ENCODE measurements around the gene HEATR9. TPM values are rescaled to one million over a fixed set of nuclear protein-coding genes. Genes with fewer than 3 reads are reported as not detected.

The HEATR9 gene
- total RNA-seq, 2 donors from 2014 or later: 0.40 TPM; not detected in 1

- no peak for DNase-seq (ENCODE audit: low spot score)
- intact Hi-C loops (cut with DNase I): no loop called here
- H3K36me3 ChIP-seq: peaks cover 4 to 7% of the 10 kb centered on the region in 2 donors
- peaks cover 3% of the 10 kb centered on the region for H3K4me1 ChIP-seq (replicated peaks)
- H3K4me3 ChIP-seq: no peak overlapping the region
- H3K9me3 ChIP-seq: no peaks in the 10 kb centered on the region
- H3K27me3 ChIP-seq (replicated peaks; ENCODE audit: insufficient read depth): no peaks in the 10 kb centered on the region
- WGBS: 42% methylated on average over 2 of the region's 2 CpGs
- peak overlapping the region in 1 of 2 donors; percentile 60 for H3K27ac ChIP-seq
- TF ChIP-seq POLR2AphosphoS5 (IDR thresholded peaks at IDR 0.05) (peak; percentile 50), POLR2A (IDR thresholded peaks at IDR 0.05) (no peak)
Observed at GRCh38 chr17:35821308-35821707, 47.4 kb downstream of the HEATR9 start.

- peaks cover 5% of the 10 kb centered on the region for H3K4me1 ChIP-seq (replicated peaks)
- H3K27me3 ChIP-seq (replicated peaks; ENCODE audit: insufficient read depth): no peaks in the 10 kb centered on the region
- 39% methylated on average over 1 of the region's 1 CpG for WGBS
- no peak for DNase-seq (ENCODE audit: low spot score)
- intact Hi-C loops (cut with DNase I): no loop called here
- peaks cover 4 to 7% of the 10 kb centered on the region in 2 donors for H3K36me3 ChIP-seq
- no peaks in the 10 kb centered on the region for H3K9me3 ChIP-seq
- TF ChIP-seq CTCF (IDR thresholded peaks at IDR 0.05): no peak
- TF ChIP-seq POLR2AphosphoS5 (IDR thresholded peaks at IDR 0.05): no peak
- TF ChIP-seq POLR2A (IDR thresholded peaks at IDR 0.05): no peak
- H3K27ac ChIP-seq: peak overlapping the region in 1 of 2 donors; percentile 60
- no peak overlapping the region for H3K4me3 ChIP-seq
Observed at GRCh38 chr17:35819455-35819854, 49.2 kb downstream of the HEATR9 start.

DNA sequence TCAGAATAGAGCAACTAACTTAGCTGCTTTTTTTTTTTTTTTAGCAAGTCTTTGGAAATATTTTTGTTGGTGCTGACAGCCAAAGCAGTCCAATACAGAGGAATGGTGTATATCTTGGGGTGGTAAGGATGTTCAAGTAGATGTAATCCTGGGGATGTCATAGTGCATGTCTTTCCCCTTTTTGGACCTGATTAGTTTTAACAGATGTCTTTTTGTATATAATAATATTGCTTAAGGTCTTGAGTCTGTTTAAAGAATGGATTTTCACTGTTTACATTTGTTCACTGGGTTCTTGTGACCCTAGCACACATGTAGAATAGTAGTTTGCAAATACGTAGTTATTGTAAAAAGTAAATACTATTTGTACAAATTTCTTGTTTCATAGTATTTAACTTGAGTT, 51.5 kb downstream of the HEATR9 start:
- Histone ChIP-seq H3K9me3 (no peaks in the 10 kb centered on the region), H3K27ac (no peak overlapping the region), H3K4me3 (no peak overlapping the region), H3K27me3 (replicated peaks; ENCODE audit: insufficient read depth) (no peaks in the 10 kb centered on the region), H3K4me1 (replicated peaks) (peaks cover 8% of the 10 kb centered on the region), H3K36me3 (no peaks in the 10 kb centered on the region)
- intact Hi-C loops (cut with DNase I): no loop called here
- 48% methylated on average over 1 of the region's 1 CpG for WGBS
- DNase-seq (ENCODE audit: low spot score): no peak
- TF ChIP-seq POLR2A (IDR thresholded peaks at IDR 0.05) (no peak), POLR2AphosphoS5 (IDR thresholded peaks at IDR 0.05) (no peak), CTCF (IDR thresholded peaks at IDR 0.05) (no peak)

DNA sequence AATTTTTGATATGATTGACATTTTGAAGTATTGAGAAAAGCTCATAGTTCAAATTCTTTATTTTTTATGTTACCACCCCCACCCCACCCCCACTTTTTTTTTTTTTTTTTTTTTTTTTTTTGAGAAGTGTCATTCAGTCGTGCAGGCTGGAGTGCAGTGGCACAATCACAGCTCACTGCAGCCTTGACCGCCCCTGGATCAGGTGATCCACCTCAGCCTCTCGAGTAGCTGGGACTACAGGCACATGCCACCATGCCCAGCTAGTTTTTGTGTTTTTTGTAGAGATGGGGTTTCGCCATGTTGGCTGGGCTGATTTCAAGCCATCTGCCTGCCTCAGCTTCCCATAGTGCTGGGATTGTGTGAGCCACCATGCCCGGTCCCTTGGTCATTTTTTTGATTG, 52.0 kb downstream of the HEATR9 start:
- intact Hi-C loops (cut with DNase I): no loop called here
- no peaks in the 10 kb centered on the region for H3K27me3 ChIP-seq (replicated peaks; ENCODE audit: insufficient read depth)

DNA sequence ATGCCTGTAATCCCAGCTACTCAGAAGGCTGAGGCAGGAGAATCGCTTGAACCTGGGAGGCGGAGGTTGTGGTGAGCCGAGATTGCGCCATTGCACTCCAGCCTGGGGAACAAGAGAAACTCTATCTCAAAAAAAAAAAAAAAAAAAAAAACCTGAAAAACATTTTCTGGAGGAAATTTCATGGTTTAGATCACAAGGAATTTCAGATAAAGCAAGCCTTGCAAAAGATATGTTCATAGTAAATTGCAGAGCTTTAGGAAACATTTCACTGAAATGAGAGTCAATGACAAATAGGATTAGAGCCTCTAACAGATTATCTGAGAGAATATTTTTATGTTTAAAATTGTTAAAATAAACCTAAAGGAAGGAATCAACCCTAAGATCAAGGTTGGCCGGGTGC, 56.2 kb downstream of the HEATR9 start:
- 89% methylated on average over 5 of the region's 5 CpGs for WGBS
- no peak for DNase-seq (ENCODE audit: low spot score)
- Histone ChIP-seq H3K4me1 (replicated peaks) (peaks cover 8% of the 10 kb centered on the region), H3K27ac (no peak overlapping the region), H3K4me3 (no peak overlapping the region), H3K9me3 (no peaks in the 10 kb centered on the region), H3K36me3 (no peaks in the 10 kb centered on the region), H3K27me3 (replicated peaks; ENCODE audit: insufficient read depth) (no peaks in the 10 kb centered on the region)
- intact Hi-C loops (cut with DNase I): no loop called here
- TF ChIP-seq POLR2A (IDR thresholded peaks at IDR 0.05): no peak
- no peak for TF ChIP-seq CTCF (IDR thresholded peaks at IDR 0.05)
- no peak for TF ChIP-seq POLR2AphosphoS5 (IDR thresholded peaks at IDR 0.05)

More for the DNA sequence above, 52.0 kb downstream of the HEATR9 start:
- Histone ChIP-seq H3K4me1 (replicated peaks) (peaks cover 8% of the 10 kb centered on the region), H3K4me3 (no peak overlapping the region), H3K9me3 (no peaks in the 10 kb centered on the region), H3K27ac (no peak overlapping the region), H3K36me3 (no peaks in the 10 kb centered on the region)
- DNase-seq (ENCODE audit: low spot score): no peak
- WGBS: 84% methylated on average over 5 of the region's 5 CpGs
- no peak for TF ChIP-seq CTCF (IDR thresholded peaks at IDR 0.05)
- no peak for TF ChIP-seq POLR2A (IDR thresholded peaks at IDR 0.05)
- TF ChIP-seq POLR2AphosphoS5 (IDR thresholded peaks at IDR 0.05): no peak

Data from prostate gland (tissue), 2 donors.